DMS 273 treated with DMSO at 0.1 percent for 48 hours (cell line): Measurements from ENCODE around the gene TTC28.
"Not testable (repeated sequence)": the region's sequence is repeated elsewhere in the genome, so short reads cannot be mapped to it uniquely, and the experiment has no call there.

Source experiments
- DNase-seq: peaks from one replicate; lab custom pipeline; 2025; lab: John Stamatoyannopoulos, UW

TTC28 gene

DNA sequence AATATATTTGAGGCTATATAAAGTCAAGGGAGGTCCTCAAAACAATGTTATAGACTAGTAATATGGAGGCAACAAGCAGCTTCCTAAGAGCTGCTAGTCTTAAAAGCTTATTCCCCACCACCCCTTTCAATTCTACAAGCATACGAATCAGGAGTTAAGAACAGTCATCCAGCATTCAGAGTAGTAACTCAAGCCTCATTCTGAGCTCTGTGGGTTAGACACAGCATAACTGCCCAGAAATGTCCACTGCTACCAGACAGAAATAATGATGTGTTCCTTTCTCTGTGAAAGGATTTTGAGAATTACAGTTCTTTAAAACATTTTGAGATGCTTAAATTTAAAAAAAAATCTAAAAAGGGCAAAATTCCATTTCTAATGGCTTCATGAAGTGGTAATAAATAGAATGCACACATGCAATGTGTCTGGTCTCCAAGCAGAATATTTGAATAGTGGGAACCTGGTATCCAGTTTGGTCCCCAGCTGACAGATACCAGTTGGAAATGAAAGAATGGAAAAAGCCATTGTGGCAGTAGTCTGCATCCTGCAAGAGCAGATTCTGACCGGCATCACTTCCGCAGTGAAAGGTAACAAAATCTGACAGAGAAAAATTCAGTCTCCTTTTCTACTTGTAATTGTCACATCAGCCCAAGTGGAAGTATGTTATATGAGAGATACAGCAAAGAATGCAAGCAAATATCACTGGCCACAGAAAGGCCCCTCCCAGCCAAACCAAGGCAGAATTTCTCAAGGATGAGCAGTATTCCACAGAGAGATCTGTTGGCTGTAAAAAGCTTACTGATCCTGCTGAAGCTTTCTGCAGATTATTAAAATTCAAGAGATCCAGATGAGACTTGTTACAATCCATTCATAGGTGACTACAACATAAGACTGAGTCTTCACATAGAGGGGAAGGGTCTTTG is 449.8 kb downstream of the TTC28 start:
- DNase-seq = no peak

DNA sequence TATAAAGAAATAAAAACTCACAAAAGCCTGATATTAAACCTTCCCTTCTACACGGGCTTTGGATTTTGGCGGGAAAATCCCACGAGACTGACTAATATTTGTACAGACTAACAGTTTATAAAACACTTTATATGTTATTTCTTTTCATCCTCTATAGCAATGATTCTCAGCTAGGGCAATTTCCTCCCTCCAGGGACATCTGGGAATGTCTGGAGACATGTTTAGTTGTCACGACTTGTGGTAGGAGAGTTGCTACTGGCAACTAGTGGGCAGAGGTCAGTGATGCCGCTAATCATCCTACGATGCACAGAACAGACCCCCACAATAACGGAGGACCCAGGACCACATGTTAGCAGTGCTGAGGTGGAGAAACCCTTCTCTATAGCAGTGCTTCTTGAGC is 455.8 kb downstream of the TTC28 start:
- DNase-seq = no peak

DNA sequence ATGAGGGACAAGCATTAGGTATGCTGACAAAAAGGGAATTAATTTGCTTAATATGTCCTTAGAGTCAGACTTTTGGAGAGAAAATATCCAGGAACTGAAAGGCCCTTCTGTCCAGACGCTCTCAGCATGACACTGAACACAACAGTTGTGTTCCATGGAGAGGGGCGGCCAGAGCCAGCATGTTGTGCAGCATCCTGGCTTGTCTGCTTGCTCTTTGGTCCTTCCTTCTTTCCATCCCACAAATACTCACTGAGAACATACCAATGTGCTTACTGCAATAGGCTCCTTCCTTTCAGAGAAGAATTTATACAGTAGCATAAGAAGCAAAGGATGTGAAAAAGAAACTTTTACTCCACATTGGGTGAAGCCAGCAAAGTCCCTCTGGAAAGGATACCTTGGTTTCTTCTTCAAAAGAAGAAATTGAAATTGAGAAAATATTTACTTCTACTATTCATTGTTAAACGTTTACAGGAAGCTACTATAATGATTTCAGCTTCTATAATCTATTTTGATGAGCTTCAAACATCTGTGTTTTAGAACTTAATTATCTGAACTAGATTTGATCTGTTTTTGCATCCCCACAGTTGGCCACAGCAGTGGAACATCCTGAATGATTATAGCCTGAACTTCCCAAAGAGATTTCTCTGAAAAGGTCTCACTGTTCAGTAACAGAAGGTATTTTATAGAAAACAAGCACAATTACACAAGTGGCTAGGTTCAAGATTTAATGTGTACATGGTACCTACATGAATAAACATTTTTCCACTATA is 456.5 kb downstream of the TTC28 start:
- no peak for DNase-seq

DNA sequence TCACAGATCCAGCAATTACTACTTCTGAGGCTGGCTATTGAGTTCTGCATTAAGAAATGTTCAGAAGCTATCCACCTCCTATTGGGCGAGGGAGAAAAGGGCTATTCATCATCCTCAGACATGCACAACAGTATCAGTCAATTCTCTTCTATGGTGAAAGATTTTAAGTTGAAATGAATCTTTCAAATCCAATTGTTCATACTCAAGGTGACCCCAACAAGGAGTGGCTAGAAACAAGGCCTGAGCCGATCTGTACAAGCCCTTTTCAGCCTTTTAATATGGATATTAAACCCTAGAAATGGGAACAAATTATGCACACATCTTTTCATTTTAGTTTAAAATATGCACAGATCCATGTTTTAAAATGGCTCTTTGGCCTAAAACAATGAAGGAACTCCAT is 457.1 kb downstream of the TTC28 start:
- DNase-seq = no peak

DNA sequence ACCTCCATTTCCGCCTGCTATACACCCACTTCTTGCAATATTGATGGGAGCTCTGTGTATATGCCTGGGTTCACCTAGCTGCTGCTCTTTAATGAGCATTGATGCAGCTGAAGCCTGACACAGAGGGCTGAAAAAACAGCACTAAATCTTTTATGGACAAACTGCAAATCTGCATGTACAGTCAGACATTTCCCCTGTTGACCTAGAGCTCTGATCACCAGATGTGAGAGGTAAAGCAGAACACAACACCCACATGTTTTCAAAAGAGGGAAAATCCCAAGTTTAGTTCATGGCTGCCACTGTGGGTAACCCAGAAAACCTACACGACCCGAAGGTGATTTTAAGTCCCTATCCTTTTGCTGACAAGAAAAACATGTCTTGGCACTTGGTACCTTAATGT is 457.6 kb downstream of the TTC28 start:
- DNase-seq = no peak

DNA sequence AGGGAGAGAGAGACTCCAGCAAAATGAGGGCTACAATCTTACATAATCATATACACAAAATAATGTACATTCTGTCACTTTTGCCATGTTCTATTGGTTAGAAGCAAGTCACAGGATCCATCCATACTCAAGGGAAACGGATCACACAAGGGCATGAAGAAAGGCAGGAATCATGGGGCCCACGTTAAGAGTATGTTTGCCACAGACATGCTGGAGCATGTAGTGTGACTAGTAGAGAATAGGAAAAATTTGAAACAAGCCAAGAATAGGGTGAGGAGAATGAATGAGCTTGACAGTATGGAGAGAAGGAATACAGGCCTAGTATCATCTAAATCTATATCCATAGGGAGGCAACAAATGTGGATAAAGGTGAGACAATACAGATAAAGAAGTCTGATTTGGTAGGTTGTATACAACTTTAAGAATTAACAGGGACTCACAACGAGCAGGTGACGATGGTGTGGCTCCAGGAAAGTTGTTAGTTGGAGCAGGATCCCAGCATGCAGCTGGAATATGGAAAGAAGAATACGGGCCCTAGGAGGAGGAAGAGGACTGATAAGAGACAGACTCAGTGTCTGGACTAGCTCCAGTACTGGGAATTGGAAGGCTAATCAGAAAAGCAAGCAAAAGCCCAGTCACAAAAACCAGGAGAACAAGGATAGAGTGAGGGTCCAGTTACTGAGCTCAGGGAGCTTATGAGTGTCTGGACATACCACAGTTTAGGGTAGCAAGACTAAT is 458.8 kb downstream of the TTC28 start:
- no peak for DNase-seq

DNA sequence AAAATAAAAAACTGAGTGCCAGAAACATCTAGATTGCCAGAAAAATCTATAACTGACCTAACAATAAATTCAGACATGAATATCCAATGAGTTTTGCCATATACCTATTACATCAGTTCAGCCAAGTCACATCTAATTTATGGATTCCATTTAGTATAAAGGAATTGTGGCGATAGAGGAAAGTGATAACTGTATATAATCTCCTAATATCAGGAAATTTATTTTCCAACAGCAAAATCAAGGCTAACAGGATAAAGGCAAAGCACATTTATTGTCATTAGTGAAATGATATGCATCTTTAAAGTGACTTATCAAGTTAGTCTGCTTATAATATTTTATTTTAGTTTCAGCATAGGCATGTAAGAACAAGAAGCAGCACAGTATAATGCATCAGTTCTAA is 462.4 kb downstream of the TTC28 start:
- DNase-seq = no peak

DNA sequence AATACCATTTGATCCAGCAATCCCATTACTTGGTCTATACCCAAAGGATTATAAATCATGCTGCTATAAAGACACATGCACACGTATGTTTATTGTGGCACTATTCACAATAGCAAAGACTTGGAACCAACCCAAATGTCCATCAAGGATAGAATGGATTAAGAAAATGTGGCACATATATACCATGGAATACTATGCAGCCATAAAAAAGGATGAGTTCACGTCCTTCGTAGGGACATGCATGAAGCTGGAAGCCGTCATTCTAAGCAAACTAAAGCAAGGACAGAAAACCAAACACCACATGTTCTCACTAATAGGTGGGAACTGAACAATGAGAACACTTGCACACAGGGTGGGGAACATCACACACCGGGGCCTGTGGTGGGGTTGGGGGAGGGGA is 464.9 kb downstream of the TTC28 start:
- not testable (repeated sequence) for DNase-seq

DNA sequence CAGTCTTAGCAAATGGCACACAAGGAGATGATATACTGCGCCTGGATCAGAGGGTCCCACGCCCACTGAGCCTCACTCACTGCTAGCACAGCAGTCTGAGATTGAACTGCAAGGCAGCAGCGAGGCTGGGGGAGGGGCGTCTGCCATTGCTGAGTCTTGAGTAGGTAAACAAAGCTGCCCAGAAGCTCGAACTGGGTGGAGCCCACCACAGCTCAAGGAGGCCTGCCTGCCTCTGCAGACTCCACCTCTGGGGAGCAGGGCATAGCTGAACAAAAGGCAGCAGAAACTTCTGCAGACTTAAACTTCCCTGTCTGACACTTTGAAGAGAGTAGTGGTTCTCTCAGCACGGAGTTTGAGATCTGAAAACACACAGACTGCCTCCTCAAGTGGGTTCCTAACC is 470.2 kb downstream of the TTC28 start:
- DNase-seq = not testable (repeated sequence)

DNA sequence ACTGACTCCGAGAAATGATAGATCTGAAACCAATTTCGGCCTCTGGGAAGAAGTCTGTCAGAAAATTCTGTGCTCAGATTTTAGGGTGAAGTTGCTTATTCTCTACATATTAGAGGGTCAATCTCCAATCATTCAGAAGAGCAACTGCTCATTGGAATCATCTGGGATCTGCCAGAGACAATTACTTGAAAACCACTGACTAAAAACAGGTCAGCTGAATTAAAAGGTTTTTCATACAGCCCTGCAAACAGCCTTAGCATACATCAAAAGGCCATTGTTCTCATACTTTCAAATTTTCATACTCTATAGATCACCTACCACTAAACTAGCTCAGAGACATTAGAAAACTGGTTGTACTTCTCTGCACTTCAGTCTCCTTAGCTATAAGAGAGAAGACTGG is 470.9 kb downstream of the TTC28 start:
- DNase-seq = no peak

DNA sequence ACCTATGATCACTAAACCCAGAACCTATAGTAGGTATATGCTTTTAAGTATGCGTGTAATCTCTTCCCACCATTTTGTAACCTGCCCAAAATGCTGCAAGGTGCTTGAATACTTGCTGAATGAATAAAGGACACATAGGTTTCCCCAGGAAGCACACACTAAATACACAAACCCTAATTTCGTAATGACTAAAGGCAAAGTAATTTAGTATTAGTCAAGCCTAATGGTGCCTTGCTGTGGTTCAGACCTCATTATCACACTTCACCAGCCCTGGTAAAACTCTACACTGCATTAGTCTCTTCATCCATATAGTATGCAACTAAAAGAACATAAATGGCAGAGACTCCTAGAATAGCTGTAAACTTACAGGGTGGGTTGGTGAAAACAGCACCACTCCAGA is 471.6 kb downstream of the TTC28 start:
- no peak for DNase-seq

DNA sequence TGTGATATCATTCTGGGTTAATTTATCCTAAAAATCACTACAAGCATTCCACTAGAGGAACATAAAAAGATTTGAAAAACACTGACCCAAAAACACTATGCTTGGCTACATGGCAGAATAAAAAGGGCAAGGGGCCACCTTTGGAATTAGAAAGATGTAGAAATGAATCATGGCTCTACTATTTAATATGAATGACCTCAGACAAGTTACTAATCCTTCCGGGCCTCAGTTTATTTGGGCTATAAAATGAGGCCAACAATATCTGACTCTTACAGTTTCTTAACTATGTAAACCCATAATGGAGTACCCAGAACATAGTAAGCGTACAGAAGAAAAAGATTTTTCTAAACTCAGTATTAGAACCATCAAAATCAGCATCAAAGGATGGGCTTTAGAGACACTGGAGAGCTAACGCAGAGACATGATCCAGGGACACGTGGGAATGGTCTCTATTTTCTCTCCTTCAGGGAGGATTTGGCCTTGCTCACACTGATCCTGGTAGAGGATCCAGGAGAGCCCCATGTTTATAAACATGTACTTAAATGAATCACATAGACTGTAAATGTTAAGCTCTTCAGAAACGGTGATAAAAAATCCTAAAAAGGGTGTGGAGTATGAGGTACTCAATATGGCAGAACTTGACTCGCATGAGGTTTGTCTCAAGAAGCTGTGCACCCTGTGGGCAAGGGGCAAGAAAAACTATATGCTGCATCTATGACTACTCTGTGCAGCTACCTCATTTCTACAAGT is 472.2 kb downstream of the TTC28 start:
- DNase-seq = no peak

DNA sequence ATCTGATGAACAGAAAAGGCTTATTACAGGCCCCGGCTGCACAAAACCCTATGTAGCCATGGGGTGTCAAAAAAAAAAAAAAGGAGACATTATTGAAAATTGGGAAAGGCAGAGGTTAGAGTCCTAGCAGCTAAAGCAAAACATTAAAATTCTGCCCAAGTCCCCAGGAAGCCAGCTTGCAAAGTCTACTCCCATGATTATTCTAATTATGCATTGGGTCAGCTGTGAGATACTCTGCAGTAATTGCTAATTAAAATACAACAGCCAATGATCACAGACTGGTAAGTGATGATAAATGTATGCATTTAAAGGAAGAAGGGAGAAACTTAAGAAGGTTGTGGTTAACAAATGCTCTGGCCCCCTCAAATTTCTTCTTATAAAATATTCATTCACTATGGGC is 473.7 kb downstream of the TTC28 start:
- DNase-seq = no peak

DNA sequence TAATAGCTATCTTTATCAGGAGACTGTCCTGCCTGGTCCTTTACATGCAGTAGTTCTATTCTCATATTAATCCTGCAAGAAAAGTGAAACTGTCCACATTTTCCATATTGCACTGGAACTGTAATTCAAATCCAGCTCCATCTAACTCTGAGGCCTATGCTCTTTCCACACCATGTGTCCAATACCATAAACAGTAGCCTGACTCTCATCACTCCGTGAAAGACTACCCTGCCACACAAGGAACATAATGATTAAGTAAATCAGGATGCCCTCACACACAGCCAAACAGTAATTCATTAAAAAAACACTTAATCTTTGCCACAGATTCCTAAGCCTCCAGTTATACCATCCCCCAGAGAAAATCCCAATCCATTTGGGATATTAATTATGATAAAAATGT is 475.3 kb downstream of the TTC28 start:
- DNase-seq = no peak

DNA sequence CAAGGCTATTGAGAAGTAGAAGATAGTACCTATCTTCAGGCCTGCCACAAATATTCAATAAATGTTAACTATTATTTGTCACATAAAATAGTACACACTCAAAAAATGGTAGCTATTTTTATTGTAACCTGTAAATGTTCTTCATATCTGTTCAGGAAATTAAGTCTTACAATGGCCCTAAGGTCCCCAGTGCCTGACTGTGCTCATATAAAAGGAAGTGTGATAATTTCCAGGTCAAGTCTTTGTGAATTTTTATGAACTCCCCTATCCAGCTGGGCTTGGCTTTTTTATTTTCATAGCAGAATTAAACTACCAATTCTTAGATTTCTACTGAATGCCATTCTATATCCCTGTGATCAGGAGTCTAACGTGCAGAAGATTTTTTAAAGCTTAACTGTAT is 476.4 kb downstream of the TTC28 start:
- no peak for DNase-seq

DNA sequence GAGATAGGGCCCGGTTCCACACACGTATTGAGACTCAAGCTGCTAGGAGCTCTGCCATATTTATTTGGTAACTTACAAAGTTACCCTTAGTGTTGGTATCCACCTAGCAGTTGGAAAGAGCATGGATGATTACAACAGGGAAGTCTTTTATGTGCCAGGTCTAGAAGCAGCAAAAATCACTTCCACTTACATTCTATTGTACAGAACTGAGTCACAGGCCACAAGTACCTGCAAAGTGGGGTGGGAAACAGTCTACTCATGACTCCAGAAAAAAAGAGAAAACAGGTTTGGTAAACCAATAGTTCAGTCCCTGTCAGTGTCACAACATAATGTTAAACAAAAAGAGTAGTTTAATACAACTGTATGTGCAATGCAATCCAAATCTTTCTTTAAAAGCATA is 480.9 kb downstream of the TTC28 start:
- DNase-seq = no peak

DNA sequence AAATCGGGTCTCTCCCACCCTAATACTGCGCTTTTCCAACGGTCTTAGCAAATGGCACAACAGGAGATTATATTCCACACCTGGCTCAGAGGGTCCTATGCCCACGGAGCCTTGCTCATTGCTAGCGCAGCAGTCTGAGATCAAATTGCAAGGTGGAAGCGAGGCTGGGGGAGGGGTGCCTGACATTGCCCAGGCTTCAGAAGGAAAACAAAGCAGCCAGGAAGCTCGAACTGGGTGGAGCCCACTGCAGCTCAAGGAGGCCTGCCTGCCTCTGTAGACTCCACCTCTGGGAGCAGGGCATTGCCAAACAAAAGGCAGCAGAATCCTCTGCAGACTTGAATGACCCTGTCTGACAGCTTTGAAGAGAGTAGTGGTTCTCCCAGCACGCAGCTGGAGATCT is 488.1 kb downstream of the TTC28 start:
- not testable (repeated sequence) for DNase-seq

DNA sequence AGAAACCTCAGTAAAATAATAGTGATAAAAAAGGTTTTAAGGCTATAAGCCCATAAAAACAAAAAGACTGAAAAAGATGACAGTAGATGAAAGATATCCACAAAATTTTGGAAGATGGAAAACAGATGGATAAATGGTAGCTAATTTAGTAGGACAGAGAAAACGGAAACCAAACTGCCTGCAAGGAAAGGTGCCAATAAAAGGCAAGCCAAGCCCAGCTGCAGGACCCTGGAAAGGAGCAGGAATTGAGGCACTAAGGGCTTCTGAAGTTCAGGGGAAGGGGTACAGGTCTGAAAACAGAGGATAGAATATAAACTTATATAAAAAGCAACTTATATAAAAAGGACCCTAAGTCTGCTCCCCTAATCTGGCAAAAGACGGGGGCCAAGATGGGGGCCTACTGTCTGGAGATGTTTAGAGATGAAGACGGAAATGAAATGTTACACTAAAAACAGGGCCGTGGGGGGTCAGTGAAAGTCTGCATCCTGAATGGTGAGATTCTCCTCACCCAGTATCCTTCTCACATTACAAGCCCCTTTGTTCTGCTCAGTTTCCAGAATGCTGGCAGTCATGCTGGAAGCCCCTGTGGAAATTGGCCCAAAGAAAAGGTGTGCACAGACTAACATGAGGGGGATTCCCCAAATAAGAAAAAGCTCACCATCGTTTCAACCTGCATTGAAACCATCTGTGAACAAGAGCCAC is 491.3 kb downstream of the TTC28 start:
- no peak for DNase-seq

DNA sequence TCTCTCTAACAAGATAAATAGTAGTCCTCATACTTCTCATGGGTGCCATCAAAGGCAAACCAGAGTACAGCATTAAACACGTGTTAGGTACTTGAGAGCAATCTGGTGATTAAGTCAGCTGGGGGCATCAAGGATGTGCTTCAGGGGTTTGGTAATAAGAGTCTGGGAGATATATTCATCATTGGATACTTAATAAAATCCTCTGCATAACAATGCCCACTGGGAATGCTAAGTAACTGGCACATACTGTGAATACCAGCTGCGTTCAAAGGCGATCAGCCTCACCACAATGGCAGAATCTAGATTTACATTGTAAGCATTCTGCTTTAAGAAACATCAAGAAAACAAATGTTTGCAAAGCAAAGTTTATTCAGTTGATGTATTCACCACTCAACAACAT is 492.0 kb downstream of the TTC28 start:
- DNase-seq = no peak

DNA sequence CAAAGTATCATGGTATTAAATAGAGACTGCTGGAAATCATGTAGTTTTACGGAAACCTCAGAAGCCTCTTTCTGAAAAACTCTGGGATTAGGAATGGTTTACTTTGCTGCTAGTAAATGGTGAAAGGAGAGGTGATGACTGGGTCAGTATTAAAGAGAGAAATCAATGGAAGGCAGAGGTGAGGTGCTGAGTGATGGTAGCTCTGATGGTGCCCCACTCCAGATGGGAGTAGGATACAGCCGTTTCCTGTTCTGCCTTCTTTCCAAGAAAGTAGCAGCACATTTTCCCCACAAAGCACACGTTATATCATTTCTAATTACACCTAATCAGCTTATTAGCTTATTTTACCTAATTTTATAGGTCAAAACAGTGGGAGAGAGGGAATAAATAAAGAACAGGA is 493.0 kb downstream of the TTC28 start:
- no peak for DNase-seq

DNA sequence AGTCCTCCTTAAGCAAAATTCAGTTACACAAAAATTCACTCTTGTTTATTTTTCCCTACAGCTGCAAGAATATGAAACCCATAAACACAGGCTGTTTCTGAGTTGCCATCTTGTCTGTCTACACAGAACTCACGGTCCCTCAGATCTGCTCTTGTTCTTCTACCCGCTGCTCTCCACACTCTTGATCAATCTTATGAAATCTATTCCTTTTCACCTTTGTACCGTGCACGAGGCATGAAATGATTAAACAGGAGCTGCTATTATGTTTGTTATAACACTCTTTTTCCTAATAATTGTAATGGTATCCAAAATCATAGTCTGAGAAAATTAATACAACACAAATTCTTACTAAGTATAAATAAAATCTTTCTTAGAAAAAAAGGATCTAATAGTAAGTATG is 494.5 kb downstream of the TTC28 start:
- no peak for DNase-seq
